Stimulated activated CD4-positive, alpha-beta T cell treated with anti-CD3 and anti-CD28 coated beads, Interleukin-2, amount 100 ng/mL, for 48 hours (primary cell): ENCODE data around the gene GPR26.

ENCODE experiments used
- DNase-seq, 2 donors: peaks; one replicate each; pipeline ENCODE4 v3.0.0-alpha.2; 2020

GPR26 gene, protein sequence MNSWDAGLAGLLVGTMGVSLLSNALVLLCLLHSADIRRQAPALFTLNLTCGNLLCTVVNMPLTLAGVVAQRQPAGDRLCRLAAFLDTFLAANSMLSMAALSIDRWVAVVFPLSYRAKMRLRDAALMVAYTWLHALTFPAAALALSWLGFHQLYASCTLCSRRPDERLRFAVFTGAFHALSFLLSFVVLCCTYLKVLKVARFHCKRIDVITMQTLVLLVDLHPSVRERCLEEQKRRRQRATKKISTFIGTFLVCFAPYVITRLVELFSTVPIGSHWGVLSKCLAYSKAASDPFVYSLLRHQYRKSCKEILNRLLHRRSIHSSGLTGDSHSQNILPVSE

DNA sequence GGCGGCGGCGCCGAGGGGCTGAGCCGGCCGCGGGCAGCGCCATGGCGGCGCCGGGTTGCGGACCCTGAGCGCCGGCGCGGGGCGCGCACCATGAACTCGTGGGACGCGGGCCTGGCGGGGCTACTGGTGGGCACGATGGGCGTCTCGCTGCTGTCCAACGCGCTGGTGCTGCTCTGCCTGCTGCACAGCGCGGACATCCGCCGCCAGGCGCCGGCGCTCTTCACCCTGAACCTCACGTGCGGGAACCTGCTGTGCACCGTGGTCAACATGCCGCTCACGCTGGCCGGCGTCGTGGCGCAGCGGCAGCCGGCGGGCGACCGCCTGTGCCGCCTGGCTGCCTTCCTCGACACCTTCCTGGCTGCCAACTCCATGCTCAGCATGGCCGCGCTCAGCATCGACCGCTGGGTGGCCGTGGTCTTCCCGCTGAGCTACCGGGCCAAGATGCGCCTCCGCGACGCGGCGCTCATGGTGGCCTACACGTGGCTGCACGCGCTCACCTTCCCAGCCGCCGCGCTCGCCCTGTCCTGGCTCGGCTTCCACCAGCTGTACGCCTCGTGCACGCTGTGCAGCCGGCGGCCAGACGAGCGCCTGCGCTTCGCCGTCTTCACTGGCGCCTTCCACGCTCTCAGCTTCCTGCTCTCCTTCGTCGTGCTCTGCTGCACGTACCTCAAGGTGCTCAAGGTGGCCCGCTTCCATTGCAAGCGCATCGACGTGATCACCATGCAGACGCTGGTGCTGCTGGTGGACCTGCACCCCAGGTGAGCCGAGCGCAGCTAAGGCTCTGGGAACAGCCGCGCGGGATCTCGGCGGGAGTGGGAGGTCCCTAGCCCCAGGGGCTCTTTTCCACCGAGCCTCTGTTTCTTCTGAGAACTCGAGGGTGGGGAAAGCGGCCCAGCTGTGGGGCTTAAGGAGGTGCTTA, at the start of gene GPR26:
TSS of gene GPR26 (plus strand) at position 38 of the 919 bp plus-strand sequence. CDS start at position 91, 53 bp downstream.
- no peak for DNase-seq

DNA sequence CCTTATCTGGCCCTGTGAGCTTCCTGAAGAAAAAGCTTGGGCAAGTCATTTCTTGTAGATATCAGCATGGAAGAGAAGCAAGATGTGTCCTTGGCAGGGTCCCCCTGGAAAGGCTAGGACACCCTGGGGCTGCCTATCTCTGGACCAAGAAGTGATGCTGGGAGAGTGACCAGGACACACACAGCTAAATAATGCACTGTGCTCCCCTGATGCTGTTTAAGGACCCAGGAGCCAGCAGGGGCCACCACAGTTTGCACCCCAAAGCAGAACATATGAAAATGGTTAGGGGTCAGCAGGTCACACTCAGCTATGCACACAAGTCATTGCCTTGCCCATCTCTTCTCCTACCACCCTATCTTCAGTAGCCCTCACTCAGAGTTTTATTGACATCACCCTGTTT, 47.9 kb upstream of the GPR26 start:
- DNase-seq: no peak

DNA sequence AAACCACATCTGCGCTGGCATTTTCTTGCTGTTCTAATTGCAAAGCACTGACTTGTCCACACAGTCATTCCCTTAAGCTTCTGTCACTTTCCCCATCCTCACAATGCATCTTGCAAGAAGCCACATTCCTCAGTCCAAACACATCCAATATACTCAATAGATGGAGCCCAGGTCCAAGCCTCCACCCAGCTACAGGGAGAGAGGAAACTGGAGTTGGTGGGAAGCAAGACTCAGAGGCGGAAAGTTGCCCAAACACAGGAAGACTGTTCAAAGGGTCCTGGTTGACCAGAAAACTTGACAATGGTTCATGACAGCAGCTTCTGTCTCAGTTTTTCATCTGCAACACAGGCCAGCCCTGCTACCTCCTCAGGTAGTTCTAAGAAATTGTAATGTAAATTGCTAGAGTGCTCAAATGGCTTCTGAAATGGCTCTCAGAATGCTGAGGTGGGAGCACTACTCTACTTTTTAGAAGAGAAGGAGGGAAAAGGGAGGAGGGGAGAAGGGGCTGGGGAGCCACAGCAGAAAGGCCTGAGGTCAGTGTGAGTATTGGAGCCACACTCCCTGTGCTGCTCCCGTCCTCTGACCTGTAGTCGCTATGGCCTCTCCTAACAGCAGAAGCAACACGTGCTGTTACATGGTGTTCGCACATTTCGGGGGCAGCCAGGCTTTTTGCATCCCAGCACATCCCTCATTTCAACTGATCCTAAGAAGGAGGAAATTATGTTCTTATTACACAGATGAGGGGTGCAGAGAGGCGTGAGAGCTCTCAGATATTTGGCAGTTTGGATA, 46.9 kb upstream of the GPR26 start:
- DNase-seq: no peak

DNA sequence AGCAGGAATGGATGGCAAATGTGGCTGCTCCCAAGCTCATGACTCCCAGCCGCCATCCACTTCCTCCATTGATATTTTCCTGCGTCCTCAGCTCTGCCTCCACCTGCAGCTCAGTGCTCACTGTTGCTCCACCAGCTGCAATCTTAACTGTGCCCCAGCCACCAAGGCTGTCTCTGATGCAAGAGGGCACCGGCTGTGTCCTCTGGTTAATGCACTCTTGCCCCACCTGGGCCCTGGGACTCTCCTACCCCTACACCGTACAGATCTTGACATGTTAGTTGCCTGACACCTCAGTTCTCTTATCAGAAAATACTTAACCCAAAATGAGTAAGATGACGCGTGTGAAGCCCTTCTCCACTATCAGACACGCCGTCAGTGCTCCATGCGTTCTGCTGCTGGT, 45.5 kb upstream of the GPR26 start:
- no peak for DNase-seq

DNA sequence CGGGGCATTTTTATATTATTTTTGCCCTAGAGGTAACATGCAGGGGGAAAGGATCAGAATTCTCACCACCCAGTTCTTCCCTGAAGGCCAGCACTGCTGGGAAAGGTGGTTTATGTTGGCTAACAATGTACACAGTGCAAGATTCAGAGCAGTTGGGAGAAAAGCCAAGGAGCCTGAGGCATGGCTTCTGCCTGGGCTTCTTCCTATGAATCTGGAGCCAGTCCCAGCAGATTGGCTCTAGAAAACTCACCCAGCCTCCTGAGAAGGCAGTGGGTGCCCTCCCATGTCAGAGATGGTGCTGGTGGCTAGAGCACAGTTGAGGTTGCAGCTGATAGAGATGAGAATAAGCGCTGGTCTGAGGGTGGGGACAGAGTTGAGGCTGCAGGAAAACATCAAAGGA, 44.7 kb upstream of the GPR26 start:
- no peak for DNase-seq

DNA sequence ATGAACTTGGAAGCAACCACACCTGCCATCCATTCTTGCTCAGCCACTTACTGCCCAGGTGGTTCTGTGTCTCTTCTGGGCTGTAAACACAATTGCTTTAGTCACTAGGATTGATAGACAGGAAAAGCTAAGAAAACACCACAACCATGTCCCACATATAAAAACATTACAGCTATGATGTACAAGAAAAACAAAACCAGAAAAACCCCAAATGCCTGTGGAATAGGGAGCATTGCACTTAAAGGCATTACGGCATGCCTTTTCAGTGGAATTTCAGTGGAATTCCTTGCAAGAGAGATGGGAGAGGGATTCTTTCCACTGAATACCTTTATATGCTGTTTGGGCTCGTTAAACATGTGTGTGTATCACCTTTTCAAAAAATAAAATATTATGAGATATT, 44.2 kb upstream of the GPR26 start:
- DNase-seq: no peak

DNA sequence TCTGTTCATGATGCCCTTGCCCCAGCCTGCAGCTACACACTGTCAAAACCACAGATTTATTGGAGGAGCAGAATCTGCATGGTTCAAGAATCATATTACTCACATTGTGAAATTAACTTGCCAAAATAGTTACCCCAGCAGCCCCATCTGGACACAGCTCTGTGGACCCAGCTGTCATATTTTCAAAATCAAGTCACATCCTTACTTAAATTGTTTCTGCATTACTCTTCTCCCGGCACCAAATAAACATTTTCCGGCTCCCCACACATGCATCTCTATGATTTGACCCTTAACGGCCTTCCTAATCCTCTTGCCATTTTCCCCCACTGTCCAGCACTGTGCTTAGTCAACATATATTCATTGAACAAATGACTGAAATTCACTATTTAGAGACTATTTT, 43.8 kb upstream of the GPR26 start:
- DNase-seq: no peak

DNA sequence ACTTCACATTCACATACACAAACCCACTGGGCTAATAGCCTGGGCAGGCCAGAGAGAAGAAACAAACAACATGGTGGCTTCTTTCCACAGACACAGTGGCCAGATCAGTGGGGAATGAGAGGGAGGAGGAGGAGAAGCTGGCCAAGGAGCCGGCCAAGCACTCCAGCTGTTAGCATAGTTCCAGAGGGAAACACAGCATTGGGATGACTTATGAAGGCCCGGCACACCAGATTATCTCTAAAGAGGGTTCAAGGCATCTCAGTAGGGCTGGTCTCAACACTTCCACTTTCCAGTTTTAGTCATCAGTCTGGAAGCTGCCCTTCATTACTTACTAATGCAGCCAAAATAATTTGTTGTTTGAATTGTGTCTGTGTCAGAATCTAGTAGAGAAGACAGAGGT, 42.1 kb upstream of the GPR26 start:
- DNase-seq: no peak

DNA sequence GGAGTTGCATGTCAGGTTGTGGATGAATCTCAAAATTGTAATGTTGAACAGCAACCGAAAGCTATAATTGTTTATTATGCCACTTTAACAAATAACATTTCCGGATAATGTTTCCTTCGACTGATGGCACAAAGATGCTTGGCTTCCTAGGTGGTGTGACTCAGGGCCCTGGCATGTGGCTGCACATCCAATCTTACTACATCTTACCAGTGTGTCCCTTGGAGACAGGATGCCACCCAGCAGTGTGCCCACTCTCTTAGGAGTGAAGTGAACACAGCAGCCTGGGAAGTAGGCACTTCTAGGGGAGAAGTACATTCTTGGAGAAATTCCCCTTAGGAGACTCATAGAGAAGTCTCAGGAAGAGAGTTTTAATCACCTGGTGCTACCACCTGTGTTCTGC, 33.0 kb upstream of the GPR26 start:
- no peak for DNase-seq

DNA sequence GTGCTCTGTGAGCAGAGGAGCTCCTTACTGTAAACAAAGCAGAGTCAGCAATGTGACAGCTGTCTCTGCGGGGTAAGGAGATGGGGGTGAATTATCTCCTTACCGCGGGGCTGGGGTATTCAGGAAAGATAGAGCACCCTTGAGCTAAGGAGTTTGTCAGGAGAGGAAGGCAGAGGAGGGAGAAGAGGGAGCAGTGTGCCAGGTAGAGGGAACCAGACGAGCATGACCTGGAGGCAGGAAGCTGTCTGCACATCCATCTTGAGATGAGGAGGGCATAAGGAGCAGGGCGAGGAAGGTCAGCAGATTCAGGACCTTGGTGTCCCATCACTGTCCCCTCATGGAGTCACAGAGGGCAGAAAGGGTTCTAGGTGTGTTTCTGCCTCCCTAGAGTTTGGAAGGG, 32.5 kb upstream of the GPR26 start:
- DNase-seq: no peak

DNA sequence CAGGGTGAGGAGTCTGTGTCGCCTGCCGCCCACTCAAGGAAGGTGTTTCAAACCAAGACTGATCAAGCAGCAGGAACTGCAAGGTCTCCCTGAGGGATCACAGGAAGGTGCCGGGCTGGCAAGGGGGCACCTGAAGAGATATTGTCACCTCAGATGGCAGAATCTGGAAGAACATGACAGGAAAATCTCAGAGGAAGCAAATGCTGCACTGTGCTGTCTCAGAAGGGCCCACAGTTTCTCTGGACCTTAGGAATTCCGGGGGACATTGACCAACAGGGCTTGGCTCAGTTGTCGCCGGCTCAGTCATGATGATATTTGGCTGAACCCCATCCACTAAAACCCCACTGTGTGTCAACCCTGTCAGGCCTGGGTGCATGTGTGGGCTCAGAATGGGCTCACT, 31.9 kb upstream of the GPR26 start:
- DNase-seq: no peak

DNA sequence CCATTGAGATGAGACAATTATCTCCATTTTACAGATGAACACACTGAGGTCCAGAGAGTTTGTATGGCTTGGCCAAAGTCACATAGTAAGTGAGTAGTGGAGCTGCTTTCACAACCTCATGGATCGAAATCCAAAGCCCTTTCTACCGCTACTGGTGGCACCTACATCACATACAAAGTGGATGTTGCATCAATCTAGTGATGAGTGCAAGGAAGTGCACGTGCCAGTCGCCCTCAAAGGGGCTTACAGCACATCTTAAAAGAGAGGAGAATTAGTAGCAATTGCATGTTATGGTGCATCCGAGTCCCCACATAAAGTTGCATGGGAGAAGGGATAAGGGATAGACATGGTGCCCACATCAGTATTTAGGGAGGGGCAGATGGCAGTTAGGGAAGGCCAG, 31.0 kb upstream of the GPR26 start:
- no peak for DNase-seq

DNA sequence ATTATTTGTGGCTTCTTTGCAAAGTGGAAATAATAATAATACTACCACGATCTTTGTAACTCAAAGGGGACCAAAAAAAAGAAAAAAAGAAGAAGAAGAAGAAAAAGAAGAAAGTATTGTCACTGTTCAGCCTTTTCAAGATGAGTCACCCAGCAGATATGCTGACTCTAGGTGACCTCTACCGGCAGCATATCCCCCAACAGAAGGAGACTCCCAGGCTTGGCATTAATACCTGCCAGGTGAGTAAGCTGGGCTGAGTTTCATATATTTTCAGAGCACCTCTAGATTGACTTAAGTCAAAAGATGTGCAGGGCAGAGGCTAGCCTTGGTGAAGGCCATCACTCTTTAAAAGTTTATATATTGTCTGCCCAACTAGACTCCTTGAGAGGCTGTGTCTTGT, 30.4 kb upstream of the GPR26 start:
- DNase-seq: no peak

DNA sequence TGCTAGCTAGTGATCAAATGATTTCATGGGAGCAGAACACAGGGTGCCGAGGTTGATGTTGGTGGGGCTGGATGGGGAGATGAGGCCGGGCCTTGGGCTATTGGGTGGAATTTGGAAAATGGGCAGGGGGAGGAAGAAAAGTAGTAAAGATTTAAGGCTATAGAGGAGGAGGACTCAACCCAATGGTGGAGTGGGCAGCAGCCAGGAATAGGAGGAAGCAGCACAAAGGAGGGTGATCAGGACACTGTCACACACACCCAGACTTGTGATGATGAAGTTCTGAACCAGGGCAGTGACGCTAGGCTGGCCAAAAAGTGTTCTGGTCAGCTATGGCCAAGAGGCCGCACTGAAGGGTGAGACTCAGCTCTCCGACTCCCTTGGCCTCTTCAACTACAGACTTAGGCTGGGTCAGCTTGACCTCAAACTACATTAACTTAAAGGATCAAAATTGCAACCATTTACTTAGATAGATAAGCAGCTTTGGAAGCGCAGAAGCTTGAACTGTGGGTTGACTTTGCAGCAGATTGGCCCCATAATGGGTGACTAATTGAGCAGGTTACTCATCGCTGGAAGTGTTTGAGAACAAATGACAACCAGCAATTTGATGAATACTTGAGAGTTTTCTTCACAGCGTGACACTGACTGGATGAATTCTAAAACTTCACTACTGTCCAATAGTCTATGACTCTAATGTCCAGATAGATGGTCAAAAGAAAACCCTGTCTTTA, 29.4 kb upstream of the GPR26 start:
- no peak for DNase-seq

DNA sequence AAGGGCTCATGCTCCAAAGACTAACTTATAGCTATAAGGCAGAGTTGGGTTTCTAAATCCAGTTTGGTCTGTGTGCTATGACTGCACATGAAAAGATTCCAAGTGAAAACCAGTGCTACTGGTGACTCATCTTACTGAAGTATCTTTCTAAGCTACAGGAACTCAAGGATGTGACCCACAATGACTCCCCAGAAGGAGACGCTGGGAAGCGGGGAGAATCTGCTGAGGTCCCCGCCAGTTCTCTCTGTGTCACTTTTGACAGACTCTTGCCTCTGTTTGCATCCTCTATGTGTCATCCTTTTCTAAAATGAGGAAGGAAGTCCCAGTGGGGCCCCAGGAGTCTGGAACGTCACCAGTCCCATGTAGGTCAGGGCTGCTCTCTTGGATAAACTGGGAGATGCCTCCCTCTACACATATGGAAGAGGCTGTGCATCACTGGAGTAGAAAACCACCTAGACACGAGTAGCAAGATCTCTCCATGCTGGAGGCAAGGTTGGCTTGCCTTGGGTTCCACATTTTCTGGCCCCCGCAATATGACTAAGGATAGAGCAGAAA, 28.8 kb upstream of the GPR26 start:
- no peak for DNase-seq

DNA sequence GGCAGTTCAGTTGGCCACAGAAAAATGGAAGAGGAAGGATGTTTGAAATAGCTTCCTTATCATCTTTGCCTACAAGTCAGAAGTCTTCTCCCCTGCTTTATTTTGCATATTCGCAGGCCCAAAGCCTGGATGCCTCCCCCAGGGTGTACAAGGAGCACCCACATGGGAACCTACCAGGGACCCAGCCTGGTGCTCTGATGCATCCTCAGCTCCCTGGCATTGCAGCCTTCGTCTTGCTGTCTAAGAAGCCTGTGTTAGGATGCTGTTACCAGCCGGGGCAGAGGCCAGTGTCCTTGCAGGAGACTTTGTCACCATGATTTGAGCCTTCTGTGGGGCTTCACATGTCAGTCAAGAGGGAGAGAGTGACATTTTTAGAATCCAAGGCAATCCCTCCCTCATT, 27.0 kb upstream of the GPR26 start:
- no peak for DNase-seq

DNA sequence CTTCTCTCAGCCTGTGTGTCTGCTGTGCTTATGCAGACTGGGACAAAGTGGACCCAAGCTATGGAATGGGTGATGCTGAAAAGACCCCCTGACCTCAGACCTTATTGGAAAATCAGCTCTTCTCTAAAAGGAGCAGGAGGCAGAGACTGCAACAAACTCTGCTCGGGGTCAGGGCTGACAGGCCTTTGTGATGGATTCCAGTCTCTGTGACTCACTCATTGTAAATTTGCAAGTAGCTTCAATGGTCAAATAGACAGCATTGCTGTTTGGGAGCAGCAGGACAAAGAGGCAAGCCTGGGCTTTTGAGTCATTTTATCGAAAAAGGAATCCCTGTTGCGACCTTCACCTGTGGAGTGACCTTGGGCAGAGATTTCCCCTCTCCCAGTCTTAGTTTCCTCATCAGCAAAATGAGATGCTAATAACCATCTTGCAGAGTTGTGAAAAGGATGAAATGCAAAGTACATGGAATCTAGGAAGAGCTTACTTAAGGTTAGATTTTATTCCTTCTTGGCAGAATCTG, 26.1 kb upstream of the GPR26 start:
- DNase-seq: no peak

DNA sequence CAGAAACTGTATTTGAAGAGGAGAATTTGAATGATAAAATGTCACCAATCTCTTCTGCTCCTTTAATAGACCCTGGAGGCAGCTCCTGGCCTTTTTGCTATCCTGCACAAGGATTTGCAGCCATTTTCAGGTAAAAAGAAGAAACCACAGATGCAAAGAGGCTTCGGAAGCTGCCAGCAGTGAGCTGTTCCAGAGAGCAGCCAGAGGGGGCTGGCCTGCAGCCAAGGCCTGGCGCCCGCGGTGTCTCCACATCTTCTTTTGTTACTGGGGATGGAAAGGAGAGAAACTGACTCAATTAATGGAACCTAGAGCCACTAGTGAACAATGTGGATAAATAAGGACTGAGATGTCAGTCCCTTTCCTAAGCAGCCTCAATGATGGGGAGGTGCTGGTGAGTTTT, 23.9 kb upstream of the GPR26 start:
- DNase-seq: no peak

DNA sequence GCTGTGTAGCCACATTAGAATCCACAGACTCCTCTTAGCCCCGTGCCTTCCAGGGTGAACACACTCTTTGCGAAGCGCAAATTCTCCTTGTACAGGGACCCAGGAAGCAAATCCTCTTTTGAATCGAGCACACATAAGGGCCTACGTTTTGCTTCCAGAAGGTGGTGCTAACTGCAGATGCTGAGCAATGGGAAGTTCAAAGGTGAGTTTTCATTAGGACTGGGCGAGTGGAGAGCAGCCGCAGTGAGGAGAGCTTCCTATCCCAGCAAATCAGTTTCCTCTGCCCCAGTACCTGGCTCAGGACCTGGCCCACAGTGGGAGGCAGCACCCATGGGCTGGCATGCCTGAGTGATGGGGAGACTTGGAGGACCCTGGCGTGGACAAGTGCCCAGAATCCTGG, 23.5 kb upstream of the GPR26 start:
- DNase-seq: no peak

DNA sequence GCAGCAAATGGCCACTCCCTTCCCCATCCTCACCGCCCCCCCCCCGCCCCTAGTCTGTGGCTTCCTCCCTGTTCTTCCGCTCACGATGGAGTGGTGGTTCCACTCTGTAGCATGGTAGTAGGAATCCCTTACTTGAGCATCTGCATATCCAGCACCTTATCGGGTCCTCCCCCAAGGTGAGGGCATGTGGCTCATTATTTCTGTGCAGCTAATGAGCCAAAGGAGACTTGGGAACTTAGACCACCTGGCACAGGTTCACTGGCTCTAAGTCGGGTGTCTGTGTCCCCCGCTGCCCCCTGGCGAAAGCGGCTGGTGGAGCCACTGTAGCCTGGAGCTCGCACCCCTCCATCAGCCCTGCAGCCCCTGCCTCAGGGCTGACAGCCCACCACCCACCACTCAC, 22.8 kb upstream of the GPR26 start:
- no peak for DNase-seq

DNA sequence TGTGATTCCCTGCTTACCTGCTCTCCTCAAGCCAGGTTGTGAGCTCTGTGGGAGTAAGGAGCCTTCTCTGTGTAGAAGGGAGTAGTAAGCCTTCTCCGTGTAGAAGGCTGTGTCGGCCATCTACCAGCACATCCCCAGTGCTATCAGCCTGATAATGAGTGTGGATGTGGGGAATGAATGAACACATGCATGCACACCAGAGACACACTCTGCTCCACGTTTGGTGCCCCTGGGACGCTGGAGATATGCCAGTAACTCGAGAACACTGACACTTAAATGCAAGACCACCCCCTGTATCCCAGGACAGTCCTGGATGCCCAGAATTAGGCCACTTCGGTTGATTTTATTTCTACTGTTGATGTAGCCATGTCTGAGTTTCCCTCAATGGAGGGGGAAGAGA, 21.1 kb upstream of the GPR26 start:
- DNase-seq: no peak

DNA sequence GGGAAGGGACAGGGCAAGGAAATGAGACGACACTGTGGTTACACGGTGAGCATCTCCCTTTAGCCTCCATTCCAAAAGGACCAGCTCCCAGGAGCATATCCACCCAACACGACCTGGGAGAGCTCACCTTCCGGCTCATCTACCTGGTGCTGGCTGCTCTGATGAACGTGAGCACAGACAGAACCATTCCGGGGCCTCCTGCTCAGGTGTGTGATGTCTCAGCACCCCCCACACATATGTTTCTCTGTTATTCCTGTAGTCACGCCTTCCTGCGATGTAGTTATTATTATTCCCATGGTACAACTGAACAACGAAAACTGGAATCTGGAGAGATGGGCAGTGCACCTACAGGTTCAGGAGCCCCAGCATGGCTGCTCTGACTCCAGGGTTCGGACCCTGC, 20.5 kb upstream of the GPR26 start:
- no peak for DNase-seq
